ENCODE results near the gene CD8A. TPM values are rescaled to one million over a fixed set of nuclear protein-coding genes. Genes with fewer than 3 reads are reported as not detected.

Gene CD8A
- total RNA-seq, 1 donor from 2014 or later, result 0.14 TPM

DNA sequence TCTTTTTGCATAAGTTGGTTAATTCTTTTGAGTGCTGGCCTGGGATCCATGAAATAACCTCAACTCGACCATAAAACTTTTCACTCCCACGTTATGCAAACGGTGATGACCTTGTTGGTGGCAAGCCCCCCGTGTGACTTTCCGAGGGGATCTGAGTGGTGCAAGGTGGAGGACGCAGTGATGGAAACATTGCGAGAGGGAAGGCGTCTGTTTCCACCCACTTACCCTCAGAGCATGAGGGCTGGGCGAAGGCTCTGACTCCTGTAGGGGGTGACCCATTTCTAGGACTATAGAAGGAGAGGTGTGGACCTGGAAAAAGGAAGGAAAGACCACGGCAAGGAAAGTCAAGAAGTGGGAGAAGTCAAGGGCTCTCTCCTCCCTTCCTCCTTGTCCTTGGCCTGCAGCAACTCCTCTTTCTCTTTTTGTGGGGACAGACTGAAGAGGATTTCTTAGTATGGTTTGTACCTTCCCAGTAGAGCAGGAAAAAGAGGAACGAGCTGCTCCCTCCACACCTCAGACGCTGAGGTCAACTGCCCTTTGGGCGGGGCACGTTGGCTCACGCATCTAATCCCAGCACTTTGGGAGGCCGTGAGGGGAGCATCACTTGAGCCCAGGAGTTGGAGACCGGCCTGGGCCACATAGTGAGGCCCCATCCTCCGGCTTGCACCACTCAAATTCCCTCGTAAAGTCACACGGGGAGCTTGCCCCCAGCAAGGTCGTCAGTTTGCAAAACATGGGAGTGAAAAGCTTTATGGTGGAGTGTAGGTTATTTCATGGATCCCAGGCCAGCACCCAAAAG is 15.5 kb upstream of the CD8A start:
- Mint-ChIP-seq H3K4me1 (ENCODE audit: low read depth, unreplicated experiment) (no peaks in the 10 kb centered on the region), H3K9me3 (ENCODE audit: unreplicated experiment) (no peaks in the 10 kb centered on the region), H3K4me3 (ENCODE audit: unreplicated experiment) (peak overlapping the region; percentile 50), H3K27ac (ENCODE audit: unreplicated experiment) (no peak overlapping the region), H3K27me3 (ENCODE audit: low read depth, unreplicated experiment) (peaks cover 17% of the 10 kb centered on the region), H3K36me3 (ENCODE audit: low read depth, unreplicated experiment) (no peaks in the 10 kb centered on the region)
- Histone ChIP-seq H2AFZ (ENCODE audit: low read depth, low read length) (no peak overlapping the region), H3K9ac (ENCODE audit: low read length) (no peak overlapping the region), H3K27ac (ENCODE audit: low read depth, low read length) (no peak overlapping the region), H3K79me2 (ENCODE audit: insufficient read depth, low read length) (no peaks in the 10 kb centered on the region), H3K27me3 (ENCODE audit: insufficient read depth, low read length) (peaks cover 24% of the 10 kb centered on the region), H3K9me3 (ENCODE audit: insufficient read depth, low read depth, low read length) (no peaks in the 10 kb centered on the region), H3K36me3 (ENCODE audit: insufficient read depth, low read length) (no peaks in the 10 kb centered on the region), H4K20me1 (ENCODE audit: insufficient read depth, low read length) (no peaks in the 10 kb centered on the region), H3K4me1 (ENCODE audit: insufficient read depth, low read length) (peaks cover 14% of the 10 kb centered on the region), H3K4me2 (ENCODE audit: low read length) (no peak overlapping the region), H3K4me3 (ENCODE audit: insufficient read depth, low read depth, low read length) (no peak overlapping the region)
- TF ChIP-seq EZH2 (IDR thresholded peaks at IDR 0.05; ENCODE audit: insufficient read depth, low read length), result no peak
- TF ChIP-seq, protein P1, sequence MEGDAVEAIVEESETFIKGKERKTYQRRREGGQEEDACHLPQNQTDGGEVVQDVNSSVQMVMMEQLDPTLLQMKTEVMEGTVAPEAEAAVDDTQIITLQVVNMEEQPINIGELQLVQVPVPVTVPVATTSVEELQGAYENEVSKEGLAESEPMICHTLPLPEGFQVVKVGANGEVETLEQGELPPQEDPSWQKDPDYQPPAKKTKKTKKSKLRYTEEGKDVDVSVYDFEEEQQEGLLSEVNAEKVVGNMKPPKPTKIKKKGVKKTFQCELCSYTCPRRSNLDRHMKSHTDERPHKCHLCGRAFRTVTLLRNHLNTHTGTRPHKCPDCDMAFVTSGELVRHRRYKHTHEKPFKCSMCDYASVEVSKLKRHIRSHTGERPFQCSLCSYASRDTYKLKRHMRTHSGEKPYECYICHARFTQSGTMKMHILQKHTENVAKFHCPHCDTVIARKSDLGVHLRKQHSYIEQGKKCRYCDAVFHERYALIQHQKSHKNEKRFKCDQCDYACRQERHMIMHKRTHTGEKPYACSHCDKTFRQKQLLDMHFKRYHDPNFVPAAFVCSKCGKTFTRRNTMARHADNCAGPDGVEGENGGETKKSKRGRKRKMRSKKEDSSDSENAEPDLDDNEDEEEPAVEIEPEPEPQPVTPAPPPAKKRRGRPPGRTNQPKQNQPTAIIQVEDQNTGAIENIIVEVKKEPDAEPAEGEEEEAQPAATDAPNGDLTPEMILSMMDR (IDR thresholded peaks at IDR 0.05; ENCODE audit: insufficient read depth, low read depth, low read length), result no peak
- no peak for DNase-seq (ENCODE audit: low read depth)
- FAIRE-seq, result no peak

DNA sequence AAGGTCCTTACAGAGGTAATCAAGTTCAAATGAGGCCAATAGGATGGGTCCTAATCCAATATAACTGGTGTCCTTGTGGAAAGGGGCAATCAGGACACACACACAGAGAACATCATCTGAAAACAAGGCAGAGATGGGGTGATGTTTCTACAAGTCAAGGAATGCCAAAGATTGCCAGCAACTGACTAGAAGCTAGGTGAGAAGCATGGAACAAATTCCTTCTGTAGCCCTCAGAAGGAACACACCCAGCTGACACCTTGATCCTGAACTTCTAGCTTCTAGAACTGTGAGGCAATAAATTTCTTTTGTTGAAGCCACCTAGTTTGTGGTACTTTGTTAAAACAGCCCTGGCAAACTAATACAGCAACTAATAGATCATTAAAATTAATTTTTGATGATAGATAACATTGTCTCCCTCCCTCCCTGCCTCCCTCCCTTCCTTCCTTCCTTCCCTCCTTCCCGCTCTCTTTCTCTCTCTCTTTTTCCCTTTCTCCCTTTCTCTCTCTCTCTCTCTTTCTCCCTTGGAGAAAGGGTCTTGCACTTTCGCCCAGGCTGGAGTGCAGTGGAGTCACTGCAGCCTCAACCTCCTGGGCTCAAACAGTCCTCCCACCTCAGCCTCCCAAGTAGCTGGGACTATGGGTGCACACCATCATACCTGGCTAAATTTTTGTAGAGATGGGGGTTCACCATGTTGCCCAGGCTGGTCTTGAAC is 10.3 kb upstream of the CD8A start:
- H3K27me3 Mint-ChIP-seq (ENCODE audit: low read depth, unreplicated experiment), result peaks cover under 1% of the 10 kb centered on the region
- Histone ChIP-seq H3K9me3 (ENCODE audit: insufficient read depth, low read depth, low read length) (peaks cover 11% of the 10 kb centered on the region), H2AFZ (ENCODE audit: low read depth, low read length) (no peak overlapping the region), H3K9ac (ENCODE audit: low read length) (no peak overlapping the region), H3K79me2 (ENCODE audit: insufficient read depth, low read length) (no peaks in the 10 kb centered on the region), H3K36me3 (ENCODE audit: insufficient read depth, low read length) (no peaks in the 10 kb centered on the region), H3K27ac (ENCODE audit: low read depth, low read length) (no peak overlapping the region), H3K4me1 (ENCODE audit: insufficient read depth, low read length) (no peaks in the 10 kb centered on the region), H3K27me3 (ENCODE audit: insufficient read depth, low read length) (peaks cover 1% of the 10 kb centered on the region), H4K20me1 (ENCODE audit: insufficient read depth, low read length) (no peaks in the 10 kb centered on the region), H3K4me3 (ENCODE audit: insufficient read depth, low read depth, low read length) (no peak overlapping the region), H3K4me2 (ENCODE audit: low read length) (no peak overlapping the region)
- no peak overlapping the region for H3K27ac Mint-ChIP-seq (ENCODE audit: unreplicated experiment)
- H3K4me3 Mint-ChIP-seq (ENCODE audit: unreplicated experiment), result no peak overlapping the region
- TF ChIP-seq, protein P1 (IDR thresholded peaks at IDR 0.05; ENCODE audit: insufficient read depth, low read depth, low read length), result no peak
- no peak for TF ChIP-seq EZH2 (IDR thresholded peaks at IDR 0.05; ENCODE audit: insufficient read depth, low read length)
- H3K36me3 Mint-ChIP-seq (ENCODE audit: low read depth, unreplicated experiment), result peaks cover 5% of the 10 kb centered on the region
- DNase-seq (ENCODE audit: low read depth), result no peak
- H3K9me3 Mint-ChIP-seq (ENCODE audit: unreplicated experiment), result peaks cover 11% of the 10 kb centered on the region
- no peaks in the 10 kb centered on the region for H3K4me1 Mint-ChIP-seq (ENCODE audit: low read depth, unreplicated experiment)
- FAIRE-seq, result no peak

All from astrocyte (in vitro differentiated cells and primary cell).